ENCODE results near the gene SRPK2. TPM values are rescaled to one million over a fixed set of nuclear protein-coding genes. Genes with fewer than 3 reads are reported as not detected.

SRPK2 gene
- total and polyA plus RNA-seq, 2 of the 13 experiments (the other 11 are each of a cell fraction or from before 2014, with no cell fraction given): 10.1 to 22.3 TPM

GRCh38 chr7:105389088-105389650, 448 bp upstream of the SRPK2 start (continued):
- TF ChIP-seq FOXK1 (CRISPR knock-in tag; IDR thresholded peaks at IDR 0.05; ENCODE audit: borderline replicate concordance, low read depth) (no peak), ZNF24 (IDR thresholded peaks at IDR 0.05) (no peak), XRCC5 (optimal IDR thresholded peaks at IDR 0.05; ENCODE audit: low read length) (no peak), CTCF (CRISPR knock-in tag; IDR thresholded peaks at IDR 0.05) (no peak), RCOR2 (CRISPR knock-in tag; IDR thresholded peaks at IDR 0.05) (peak; percentile 82), ZBTB3 (CRISPR knock-in tag; IDR thresholded peaks at IDR 0.05; ENCODE audit: borderline replicate concordance, low read depth) (no peak), GATAD2A (CRISPR knock-in tag; IDR thresholded peaks at IDR 0.05) (no peak), KMT2A (CRISPR knock-in tag; IDR thresholded peaks at IDR 0.05) (no peak), ZNF30 (CRISPR knock-in tag; IDR thresholded peaks at IDR 0.05) (no peak), ISX (CRISPR knock-in tag; conservative IDR thresholded peaks at IDR 0.05) (no peak), ZNF335 (CRISPR knock-in tag; IDR thresholded peaks at IDR 0.05) (no peak), MYPOP (CRISPR knock-in tag; IDR thresholded peaks at IDR 0.05) (no peak), KDM4B (CRISPR knock-in tag; IDR thresholded peaks at IDR 0.05) (no peak), ZFP36L1 (CRISPR knock-in tag; IDR thresholded peaks at IDR 0.05) (no peak), DNMT1 (CRISPR knock-in tag; IDR thresholded peaks at IDR 0.05) (no peak), HNRNPUL1 (IDR thresholded peaks at IDR 0.05; ENCODE audit: low read depth, low read length) (no peak), HOXD1 (CRISPR knock-in tag; IDR thresholded peaks at IDR 0.05) (no peak), ZSCAN22 (CRISPR knock-in tag; IDR thresholded peaks at IDR 0.05) (no peak), ZNF512 (CRISPR knock-in tag; IDR thresholded peaks at IDR 0.05) (no peak), MAF1 (CRISPR knock-in tag; IDR thresholded peaks at IDR 0.05; ENCODE audit: borderline replicate concordance) (no peak), ZNF530 (CRISPR knock-in tag; IDR thresholded peaks at IDR 0.05; ENCODE audit: low read depth) (no peak), ZNF577 (CRISPR knock-in tag; IDR thresholded peaks at IDR 0.05; ENCODE audit: borderline replicate concordance, low read depth) (no peak), ZNF614 (CRISPR knock-in tag; IDR thresholded peaks at IDR 0.05; ENCODE audit: borderline replicate concordance) (0 out of 2 replicates have a peak, but pooled peaks have one; percentile 29), NFYB (CRISPR knock-in tag; IDR thresholded peaks at IDR 0.05) (no peak), ZSCAN29 (CRISPR knock-in tag; conservative IDR thresholded peaks at IDR 0.05) (no peak), RAD21 (CRISPR knock-in tag; IDR thresholded peaks at IDR 0.05) (no peak), ZFP1 (CRISPR knock-in tag; IDR thresholded peaks at IDR 0.05) (no peak), GRHL1 (CRISPR knock-in tag; conservative IDR thresholded peaks at IDR 0.05) (no peak)

Data from HepG2 (cell line).